Activated CD4-positive, alpha-beta T cell treated with anti-CD3 and anti-CD28 coated beads for 24 hours (primary cell): ENCODE results near the gene C22orf39.

Experiments
- DNase-seq, 2 donors: peaks; one replicate each; pipeline ENCODE4 v3.0.0-alpha.2; 2020; ENCODE audit warnings: low read depth in 2 of 2

C22orf39 gene, protein sequence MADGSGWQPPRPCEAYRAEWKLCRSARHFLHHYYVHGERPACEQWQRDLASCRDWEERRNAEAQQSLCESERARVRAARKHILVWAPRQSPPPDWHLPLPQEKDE

DNA sequence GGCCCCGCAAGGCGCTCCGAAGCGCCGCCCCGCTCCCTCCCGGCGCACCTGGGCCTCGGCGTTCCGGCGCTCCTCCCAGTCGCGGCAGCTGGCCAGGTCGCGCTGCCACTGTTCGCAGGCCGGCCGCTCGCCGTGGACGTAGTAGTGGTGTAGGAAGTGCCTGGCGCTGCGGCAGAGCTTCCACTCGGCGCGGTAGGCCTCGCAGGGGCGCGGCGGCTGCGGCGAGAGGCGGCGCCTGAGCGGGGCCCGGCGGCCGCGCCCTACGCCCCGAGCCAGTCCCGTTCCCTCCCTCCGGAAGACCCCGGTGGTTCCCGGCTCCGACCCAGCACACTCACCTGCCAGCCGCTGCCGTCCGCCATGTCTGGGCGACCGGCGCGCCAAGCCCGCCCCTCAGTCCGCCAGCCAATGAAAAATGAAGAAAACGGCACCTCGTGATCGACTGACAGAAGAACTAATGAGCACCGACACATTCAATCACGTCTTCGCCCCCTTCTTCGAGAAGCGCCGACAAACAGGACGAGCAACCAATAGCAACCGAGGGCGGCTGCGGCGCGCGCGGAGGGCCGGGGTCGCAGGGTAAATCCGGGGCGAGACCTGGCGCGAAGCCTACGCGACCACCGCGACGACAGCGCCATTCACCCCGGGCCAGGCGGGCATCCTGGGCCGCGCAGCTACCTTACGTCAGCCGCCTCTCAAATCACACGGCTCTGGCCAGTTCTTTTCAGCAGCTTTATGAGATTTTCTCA, at the start of gene C22orf39:
C22orf39 (minus strand) TSS at position 382 of the 746 bp plus-strand sequence; CDS start at position 359, 23 bp downstream.
- DNase-seq, result peak; percentile 73 to 76

DNA sequence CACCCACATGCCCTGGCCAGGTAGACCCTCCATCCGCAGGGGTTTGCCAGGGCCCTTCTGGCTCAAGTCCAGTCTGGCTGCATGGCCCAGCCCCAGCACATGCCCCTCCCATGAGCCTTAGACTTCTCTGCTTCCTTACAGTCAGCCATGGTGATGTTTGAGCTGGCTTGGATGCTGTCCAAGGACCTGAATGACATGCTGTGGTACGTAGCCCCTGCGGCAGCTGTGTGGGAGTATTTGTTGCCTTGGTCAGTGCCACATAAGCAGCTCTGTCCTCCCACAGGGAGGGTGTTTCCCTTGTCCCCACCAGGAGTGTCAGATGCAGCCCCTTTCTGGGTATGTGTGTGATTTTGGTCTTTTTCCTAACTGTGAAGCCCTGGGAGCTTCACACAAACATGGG, 49.7 kb upstream of the C22orf39 start:
- no peak for DNase-seq

DNA sequence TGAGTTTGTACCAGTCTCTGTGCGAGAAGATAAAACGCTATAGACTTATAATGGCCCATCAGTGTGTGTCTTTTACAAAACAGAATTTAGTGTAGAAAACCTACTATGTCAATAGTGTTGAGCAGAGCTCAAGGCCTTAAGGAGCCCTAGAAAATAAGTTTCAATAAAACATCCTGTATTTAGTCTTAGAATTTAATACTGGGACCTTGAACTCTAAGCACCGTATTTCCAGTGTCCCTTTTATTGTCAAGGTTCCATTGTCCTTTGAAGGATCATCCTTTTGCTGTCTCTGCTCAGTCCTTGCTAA, 48.8 kb upstream of the C22orf39 start:
- DNase-seq, result no peak

DNA sequence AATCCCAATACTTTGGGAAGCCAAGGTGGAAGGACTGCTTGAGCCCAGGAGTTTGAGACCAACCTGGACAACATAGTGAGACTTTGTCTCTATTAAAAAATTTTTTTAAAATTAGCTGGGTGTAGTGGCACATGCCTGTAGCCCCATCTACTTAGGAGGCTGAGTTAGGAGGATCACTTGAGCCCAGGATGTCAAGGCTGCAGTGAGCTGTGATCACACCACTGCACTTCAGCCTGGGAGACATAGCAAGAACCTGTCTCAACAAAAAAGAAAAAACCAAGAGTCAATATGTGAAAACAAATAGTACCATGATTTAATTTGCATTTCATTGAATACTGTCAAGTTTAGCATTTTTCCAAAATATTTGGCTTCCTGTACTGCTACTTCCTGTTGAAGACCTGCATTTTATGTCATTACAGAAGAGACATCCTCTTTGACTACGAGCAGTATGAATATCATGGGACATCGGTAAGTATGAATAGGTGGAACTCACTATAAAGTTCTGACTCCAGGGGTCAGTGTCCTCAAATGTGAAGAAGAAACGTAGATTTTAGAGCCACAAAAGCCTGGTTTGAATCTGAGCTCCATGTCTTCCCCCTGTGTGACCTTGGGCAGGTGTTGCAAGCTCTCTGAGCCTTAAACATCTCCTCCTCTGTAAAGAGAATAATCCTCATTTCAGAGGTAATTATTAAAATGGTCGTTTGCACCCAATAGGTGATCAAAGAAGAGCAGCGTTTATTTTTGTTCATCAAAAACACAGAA, 48.2 kb upstream of the C22orf39 start:
- DNase-seq, result no peak

DNA sequence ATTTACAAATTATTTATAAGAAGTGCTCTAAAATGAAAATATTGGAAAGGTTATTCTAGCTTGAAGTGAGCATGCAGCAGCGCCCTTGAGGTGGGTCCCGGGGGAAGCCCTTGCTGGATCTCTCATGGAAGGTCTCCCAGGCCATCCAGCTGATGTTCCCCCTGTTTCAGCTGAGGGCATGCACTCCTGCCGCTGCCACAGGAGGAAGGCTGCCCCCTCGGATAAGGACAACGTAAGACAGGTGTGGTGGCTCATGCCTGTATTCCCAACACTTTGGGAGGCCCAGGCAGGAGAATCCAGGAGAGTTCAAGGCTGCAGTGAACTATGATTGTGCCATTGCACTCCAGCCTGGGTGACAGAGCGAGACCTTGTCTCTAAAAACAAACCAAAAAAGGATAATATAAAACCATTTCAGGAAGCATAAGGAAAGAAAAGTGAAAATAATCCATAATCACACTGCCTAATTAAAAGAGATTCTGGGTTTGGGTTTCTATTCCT, 47.2 kb upstream of the C22orf39 start:
- no peak for DNase-seq

DNA sequence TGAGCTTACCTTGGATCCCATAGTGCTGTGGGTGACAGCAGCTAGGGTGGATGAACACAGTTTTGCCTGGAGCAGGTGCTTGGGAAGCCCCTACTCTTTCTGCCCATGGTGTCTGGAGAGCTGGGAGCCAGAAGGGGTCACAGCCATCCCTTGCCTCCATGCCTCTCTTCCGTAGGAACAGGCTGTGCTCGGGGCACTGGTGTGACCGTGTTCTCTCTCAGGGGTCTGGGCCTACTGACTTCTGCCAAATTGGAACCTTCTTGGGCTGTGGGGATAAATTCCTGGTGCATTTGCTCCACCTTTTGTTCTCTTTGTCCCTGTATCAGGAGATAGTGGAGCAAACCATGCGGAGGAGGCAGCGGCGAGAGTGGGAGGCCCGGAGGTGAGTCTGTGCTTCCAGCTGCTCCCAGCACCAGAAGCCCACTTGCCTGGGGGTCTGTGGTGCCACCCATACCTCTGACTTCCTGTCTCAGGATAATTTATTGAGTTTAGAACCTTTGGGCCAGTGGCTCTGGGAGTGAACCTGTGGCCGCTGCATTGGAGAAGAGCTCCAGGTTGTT, 46.6 kb upstream of the C22orf39 start:
- no peak for DNase-seq

DNA sequence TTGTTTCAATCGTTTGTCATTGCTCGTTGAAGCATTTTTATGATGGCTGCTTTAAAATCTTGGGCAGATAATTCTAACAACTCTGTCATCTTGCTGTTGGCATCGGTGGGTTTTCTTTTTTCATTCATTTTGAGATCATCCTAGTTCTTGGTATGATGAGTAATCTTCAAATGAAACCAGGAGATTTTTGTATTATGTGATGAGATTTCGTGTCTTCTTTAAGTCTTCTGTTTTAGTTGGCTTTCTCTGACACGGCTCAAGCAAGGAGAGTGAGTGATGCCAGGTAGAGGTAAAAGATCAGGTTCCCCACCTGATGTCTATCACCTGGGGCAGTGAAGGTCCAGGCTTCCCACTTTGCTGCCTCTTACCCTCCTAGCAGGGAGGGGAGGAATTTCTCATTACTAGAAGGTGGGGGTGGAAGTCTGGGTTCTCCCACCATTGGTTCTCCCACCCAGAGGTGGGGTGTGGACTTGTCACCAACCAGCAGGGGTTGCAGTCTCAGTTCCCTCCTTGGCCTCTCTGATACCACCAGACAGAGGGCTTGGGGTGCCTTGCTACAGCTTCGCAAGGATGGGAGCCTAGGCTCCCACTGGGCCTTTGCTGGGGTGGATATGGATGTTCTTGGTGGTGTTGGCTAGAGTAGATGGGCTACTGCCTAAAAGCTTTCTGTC, 45.1 kb upstream of the C22orf39 start:
- DNase-seq, result no peak

DNA sequence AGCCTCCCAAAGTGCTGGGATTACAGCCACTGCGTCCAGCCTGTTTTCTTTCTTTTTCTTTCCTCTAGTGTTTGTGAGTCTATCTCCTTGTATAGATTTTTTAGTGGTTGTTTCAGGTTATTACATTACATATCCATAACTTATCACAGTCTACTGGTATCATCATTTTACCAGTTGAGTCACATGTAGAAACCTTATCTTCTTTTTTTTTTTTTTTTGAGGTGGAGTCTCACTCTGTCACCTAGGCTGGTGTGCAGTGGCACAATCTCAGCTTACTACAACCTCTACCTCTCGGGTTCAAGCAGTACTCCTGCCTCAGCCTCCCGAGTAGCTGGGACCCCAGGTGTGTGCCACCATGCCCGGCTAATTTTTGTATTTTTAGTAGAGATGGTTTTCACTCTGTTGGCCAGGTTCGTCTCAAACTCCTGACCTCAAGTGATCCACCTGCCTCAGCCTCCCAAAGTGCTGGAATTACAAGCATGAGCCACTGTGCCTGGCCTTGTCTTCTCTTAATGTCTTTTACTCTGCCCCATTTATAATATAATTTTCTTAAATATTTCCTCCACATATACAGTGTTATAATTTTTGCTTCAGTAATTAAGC, 43.2 kb upstream of the C22orf39 start:
- no peak for DNase-seq

DNA sequence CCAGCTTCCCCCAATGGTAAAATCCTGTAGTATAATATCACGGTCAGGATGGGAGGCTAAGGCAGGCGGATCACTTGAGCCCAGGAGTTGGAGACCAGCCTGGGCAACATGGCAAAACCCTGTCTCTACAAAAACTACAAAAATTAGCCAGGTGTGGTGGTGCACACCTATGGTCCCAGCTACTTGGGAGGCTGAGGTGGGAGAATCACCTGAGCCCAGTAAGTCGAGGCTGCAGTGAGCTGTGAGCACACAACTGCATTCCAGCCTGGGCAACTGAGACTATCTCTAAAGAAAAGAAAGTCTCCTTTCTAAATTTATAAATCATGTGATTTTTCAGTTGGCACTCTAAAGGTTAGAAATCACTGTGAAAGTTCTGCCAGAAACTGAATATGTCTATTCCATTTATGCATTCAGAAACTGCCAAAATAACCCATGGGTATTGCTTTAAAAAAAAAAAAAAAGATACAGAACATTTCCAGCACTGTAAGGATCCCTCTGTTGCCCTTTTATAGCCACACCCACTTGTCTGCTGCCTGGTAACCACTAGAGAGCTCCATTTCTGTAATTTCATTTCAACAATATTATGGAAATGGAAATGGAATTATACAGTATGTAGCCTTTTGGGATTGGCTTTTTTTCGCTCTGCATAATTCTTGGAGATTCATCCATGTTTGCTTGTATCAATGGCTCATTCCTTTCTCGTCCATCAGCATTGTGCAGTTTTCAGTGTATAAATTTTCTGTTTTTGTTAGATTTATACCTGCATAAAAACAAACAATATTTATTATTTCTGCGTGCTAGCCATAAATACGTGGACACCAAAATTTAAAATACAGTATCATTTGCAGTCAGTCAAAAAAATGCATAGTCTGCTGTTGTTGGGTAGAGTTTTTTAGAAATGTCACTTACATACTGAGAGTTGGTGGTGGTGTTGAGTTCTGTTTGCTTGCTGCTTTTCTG, 41.7 kb upstream of the C22orf39 start:
- DNase-seq, result no peak

DNA sequence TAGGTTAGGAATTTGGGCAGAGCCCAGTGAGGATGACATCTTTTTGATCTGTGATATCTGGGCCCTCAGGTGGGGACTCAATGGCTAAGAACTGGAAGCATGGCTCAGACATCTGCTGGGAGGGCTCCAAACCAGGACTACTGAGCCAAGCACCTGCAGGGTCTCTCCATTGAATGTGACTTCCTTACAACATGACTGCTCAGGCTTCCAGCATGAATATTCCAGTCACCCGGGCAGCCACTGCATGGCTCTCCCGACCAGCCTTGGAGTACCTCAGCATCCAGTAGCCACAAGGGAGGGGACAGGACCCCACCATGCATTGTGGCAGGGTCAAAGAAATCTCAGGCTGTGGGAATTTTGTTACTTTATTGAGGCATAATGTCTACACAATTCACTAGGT, 40.8 kb upstream of the C22orf39 start:
- no peak for DNase-seq

DNA sequence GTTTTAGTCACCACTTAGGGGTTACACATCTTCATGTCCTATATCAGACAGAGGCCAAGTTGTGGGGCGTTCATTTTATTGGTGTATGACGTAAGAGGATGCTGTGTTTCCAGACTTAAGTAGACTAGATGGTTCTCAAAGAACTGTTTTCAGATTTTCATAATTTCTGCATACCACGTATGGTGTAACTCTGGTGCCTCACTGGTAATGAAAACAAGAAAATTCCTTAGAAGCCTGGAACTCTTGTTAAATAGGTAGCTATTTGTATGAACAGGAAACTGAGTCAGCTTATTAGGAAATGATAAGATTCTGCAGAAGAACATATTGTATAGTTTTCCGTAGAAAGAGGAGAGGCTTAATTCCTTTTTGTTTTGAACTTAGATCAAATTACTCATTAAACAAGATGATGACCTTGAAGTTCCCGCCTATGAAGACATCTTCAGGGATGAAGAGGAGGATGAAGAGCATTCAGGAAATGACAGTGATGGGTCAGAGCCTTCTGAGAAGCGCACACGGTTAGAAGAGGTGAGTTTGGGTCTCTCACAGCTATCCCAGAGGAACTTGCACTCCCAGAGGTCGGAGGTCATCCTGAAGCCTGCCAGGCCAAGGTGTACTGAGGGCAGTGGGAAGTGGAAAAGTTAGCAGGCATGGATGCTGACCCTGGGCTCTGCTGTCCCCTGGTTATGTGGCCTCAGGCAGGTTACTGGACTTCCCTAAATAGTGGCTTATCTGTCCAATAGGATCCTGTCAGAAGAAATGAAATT, 36.2 kb upstream of the C22orf39 start:
- no peak for DNase-seq

DNA sequence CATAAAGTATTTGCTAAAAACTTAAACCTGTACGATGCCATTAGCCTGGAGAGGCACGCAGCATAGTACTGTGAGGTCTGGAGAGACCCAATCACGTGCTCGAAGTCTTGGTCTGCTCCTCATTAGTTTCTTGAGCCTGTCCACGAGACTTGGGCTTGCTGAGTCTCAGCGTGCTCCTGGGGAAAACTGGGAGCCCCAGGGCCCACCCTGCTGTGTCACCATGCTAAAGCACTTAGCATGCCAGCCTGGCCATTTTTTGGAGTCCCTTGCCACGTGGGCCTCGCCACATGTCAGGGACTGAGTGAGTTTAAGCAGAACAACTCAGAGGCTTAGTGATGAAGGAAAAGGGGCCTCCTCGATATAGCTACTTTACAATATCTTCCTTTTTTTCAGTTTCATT, 34.8 kb upstream of the C22orf39 start:
- no peak for DNase-seq

DNA sequence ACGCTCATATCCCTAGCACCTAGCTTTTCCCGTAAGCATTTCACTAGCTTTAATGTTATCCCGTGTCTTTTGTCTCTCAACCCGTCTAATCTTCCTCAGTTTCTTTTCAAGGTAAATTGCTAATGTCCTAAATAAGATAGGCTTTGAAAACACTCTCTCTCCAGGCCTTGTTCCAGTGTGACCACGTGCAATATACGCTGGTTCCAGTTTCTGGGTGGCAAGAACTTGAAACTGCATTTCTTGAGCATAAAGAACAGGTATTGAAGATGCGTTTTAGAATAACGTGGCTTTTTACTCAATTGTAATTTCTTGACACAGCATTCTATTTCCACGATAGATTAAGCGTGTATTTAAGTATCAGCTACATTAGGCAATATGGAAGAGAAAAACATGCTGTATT, 33.3 kb upstream of the C22orf39 start:
- no peak for DNase-seq

DNA sequence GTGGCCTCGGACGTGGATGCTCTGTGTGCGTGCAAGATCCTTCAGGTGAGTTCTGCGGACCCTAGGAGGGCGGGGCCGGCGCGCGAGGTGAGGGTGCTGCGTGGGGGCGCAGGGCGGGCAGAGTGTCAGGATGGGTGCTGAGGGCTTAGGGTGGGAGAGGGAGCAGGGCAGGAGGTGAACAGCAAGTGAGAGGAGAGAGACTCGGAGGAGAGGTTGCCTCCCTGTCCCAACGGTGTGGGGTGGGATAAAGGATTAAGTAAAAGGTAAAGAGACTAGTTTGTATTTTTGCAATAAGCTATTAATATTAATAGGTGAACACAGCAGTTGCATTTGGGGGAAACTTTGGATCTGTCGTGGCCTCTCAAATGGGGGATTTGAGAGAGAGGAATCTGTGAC, 32.7 kb upstream of the C22orf39 start:
- DNase-seq, result peak in 1 of 2 donors; percentile 13

DNA sequence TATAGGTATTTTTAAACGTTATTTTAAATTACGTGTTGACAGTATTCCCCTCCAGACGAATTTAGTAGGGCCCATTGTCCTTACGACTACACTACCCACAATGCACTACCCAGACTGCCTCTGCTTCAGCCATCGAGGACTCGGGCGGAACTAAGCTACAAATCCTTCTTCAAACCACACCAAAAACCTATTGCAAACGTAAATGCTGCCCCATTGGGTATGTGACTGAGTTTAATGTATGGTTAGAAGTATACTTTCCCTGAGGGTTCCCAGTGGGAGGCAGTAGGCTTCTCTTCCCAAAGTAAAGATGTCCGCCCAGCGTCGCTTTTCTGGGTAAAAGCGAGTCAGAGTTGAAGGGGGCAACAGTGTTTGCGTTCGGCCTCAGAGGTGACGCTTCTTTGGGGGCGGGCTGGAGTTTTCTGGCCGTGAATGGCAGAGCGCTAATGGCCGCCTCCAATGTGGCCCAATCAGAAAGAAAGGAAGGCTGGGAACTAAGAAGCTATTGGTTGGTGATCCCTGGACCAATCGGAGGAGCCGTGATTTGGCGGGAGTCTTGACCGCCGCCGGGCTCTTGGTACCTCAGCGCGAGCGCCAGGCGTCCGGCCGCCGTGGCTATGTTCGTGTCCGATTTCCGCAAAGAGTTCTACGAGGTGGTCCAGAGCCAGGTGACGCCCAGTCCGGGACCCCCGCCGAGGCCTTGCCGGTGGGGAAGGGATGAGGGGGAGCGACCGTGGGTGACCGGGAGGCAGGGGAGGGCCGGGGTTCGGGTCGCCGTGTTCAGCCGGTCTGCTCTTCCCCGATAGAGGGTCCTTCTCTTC, 32.1 kb upstream of the C22orf39 start, which contains the start of gene CDC45:
CDC45 (plus strand) TSS at position 566 of the 818 bp plus-strand sequence; CDS start at position 615, 49 bp downstream.
- peak; percentile 86 to 87 for DNase-seq

DNA sequence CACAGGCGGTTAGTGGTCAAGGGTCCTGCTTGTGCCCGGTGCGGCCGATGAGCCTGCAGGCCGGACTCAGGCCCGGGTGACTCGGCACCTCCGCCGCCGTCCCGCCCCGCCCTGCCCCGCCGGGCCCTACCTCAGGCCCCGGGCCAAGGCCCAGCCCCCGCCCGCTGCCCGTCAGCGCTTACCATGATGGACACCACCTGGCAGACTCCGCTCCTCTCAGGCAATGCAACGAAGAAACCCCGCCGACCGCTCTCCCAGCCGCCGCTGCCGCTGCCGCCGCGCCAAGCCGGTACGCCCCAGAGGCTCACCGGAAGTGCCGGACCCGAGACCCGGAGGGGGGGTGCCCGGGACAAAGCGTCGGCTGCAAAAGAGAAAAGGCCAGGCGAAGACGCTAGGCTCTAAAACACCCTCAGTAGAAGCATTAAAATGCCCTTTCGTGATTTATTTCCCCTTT, 31.4 kb upstream of the C22orf39 start, which contains the start of gene UFD1:
UFD1 (minus strand) TSS at position 293 of the 454 bp plus-strand sequence; CDS start at position 185, 108 bp downstream.
- DNase-seq, result peak; percentile 61 to 69

DNA sequence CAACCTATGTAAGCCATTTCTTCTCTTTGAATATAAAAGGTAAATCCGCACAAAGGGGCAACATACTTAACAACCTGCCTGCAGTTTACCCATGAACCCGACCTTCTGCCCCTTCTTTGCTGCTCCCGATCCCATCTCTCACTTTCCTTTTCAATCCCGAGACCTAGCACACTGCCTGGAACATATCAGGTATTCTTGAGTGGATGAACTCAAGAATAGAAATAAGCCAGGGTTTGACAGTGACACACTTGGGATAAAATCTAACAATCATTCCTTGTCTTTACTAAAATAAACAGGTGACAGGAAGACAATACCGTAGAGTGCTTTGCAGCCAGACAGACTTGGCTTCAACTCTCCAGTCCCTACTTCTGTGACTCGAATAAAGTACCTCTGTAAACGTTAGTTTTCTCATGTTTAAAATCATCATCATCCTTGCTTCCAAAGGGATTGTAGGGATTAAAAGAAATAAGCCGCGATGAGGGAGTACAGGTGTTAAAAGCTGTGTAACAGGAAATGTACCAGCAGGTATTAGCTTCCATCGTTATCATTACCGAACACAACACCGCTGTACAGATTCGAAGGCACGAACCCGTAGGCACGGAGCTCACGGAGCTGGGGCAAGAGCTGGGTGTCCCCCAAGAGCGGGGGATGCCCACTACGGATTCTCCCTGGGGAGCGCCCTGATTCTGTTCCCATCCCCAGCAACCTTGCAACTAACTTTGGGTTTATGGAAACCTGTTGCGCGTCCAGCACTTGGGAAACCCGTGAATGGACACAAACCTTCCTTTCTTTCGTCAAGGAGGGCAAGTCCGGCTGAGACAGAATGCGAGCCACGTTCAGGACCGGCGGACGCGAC, 30.8 kb upstream of the C22orf39 start:
- DNase-seq, result no peak
